K562 (cell line): ENCODE measurements around the gene TUT1. TPM values are rescaled to one million over a fixed set of nuclear protein-coding genes. Genes with fewer than 3 reads are reported as not detected.

ENCODE experiments used
- DIDO1 ChIP-seq: fragments of 450-650 bp; IDR thresholded peaks from 2 replicates; pipeline ENCODE4 v1.6.1; 2016; ENCODE audit warnings: low read depth, missing biosample characterization, missing genetic modification characterization
- FOXJ3 ChIP-seq: sonication (generic); formaldehyde crosslinking; IDR thresholded peaks from 2 replicates; pipeline ENCODE4 v1.4.0; 2020; ENCODE audit warnings: mild to moderate bottlenecking, missing genetic modification reagents
- FOXK1 ChIP-seq: sonication (generic); formaldehyde crosslinking; IDR thresholded peaks from 2 replicates; pipeline ENCODE4 v1.8.0; 2022; ENCODE audit warnings: missing genetic modification reagents, mild to moderate bottlenecking, borderline replicate concordance
- GATA2 ChIP-seq: sonication (generic); formaldehyde crosslinking; IDR thresholded peaks from 2 replicates; pipeline ENCODE4 v1.4.0; 2020; ENCODE audit warnings: mild to moderate bottlenecking, missing genetic modification reagents
- KDM4B ChIP-seq, 2 experiments: fragments of 450-650 bp in 1 of 2; sonication (generic) in 1 of 2; IDR thresholded peaks; 2 replicates each; pipeline ENCODE4 v1.6.1; 2016 to 2017; ENCODE audit warnings: borderline replicate concordance in 2 of 2, antibody characterized with exemption in 1 of 2, low read depth in 1 of 2, mild to moderate bottlenecking in 1 of 2
- NFIX ChIP-seq: fragments of 250-450 bp; sonication (Bioruptor Pico); IDR thresholded peaks from 2 replicates; pipeline ENCODE4 v1.4.0; 2020; ENCODE audit warnings: low read depth, mild to moderate bottlenecking, moderate library complexity
- NRF1 ChIP-seq, 2 experiments: fragments of 450-650 bp; IDR thresholded peaks in 1 of 2; conservative IDR thresholded peaks in 1 of 2; 2 replicates each; pipeline ENCODE4 v1.6.1; 2014; ENCODE audit warnings: mild to moderate bottlenecking in 2 of 2
- PCBP2 ChIP-seq: fragments of 200-400 bp; formaldehyde crosslinking; IDR thresholded peaks from 2 replicates; pipeline ENCODE4 v1.6.1; 2018; ENCODE audit warnings: low read length, low read depth, mild to moderate bottlenecking, moderate library complexity; ENCODE audit not compliant: poor library complexity, severe bottlenecking
- SRSF7 ChIP-seq: fragments of 200-400 bp; formaldehyde crosslinking; optimal IDR thresholded peaks from 2 replicates; pipeline ENCODE3; 2017; ENCODE audit warnings: mild to moderate bottlenecking, low read depth, low read length
- STAG1 ChIP-seq: sonication (generic); formaldehyde crosslinking; IDR thresholded peaks from 2 replicates; pipeline ENCODE4 v1.5.0; 2020; ENCODE audit warnings: missing genetic modification reagents, borderline replicate concordance
- U2AF1 ChIP-seq: fragments of 200-400 bp; formaldehyde crosslinking; optimal IDR thresholded peaks from 2 replicates; pipeline ENCODE3; 2017; ENCODE audit warnings: mild to moderate bottlenecking, low read depth, low read length, moderate library complexity
- ZKSCAN1 ChIP-seq: fragments of 150-350 bp; IDR thresholded peaks from 2 replicates; pipeline ENCODE4 v1.6.1; 2016; ENCODE audit warnings: low read depth, low read length
- ZNF41 ChIP-seq: fragments of 250-450 bp; sonication (Bioruptor Pico); conservative IDR thresholded peaks from 2 replicates; pipeline ENCODE4 v1.4.0; 2020; ENCODE audit warnings: mild to moderate bottlenecking
- ZNF561 ChIP-seq: fragments of 450-650 bp; formaldehyde crosslinking; conservative IDR thresholded peaks from 2 replicates; pipeline ENCODE4 v1.4.0; 2020; ENCODE audit warnings: mild to moderate bottlenecking, moderate library complexity
- ZNF77 ChIP-seq: fragments of 250-450 bp; sonication (Bioruptor Pico); IDR thresholded peaks from 2 replicates; pipeline ENCODE4 v1.5.0; 2020
- polyA plus RNA-seq, 8 experiments: library from polyadenylated mRNA; depleted of rRNA in 4 of 8; stranded (reverse) in 5 of 8; unstranded in 3 of 8; fragments of >200 nt; fragmentation: Nextera tagmentation in 2 of 8; fragmentation: Illumina TruSeq in 1 of 8; extraction: Ambion mirVana in 2 of 8; extraction: Trizol in 1 of 8; gene quantifications; 2 replicates each; pipeline versions ENCODE4 v1.2.1 to v1.2.3, GENCODE V29; 2011 to 2014; ENCODE audit warnings: inconsistent platforms in 1 of 8, missing spikeins in 1 of 8
- total RNA-seq, 7 experiments: library from RNA; depleted of rRNA in 6 of 7; stranded (reverse); fragments of >200 nt in 6 of 7; fragmentation: Illumina TruSeq in 2 of 7; extraction: Trizol in 2 of 7; gene quantifications; 2 replicates each; pipeline versions ENCODE4 v1.2.1 to v1.2.3, GENCODE V29; 2011 to 2021; ENCODE audit warnings: low replicate concordance in 1 of 7
- TF ChIP-seq, protein P1 (sequence below): fragments of 450-650 bp; IDR thresholded peaks from 2 replicates; pipeline ENCODE4 v1.6.1; 2016; ENCODE audit warnings: low read depth
- TF ChIP-seq, protein P2 (sequence below): fragments of 250-450 bp; sonication (Bioruptor Pico); IDR thresholded peaks from 2 replicates; pipeline ENCODE4 v1.8.0; 2021; ENCODE audit warnings: mild to moderate bottlenecking, moderate library complexity
- TF ChIP-seq, protein P3 (sequence below): fragments of 450-650 bp; formaldehyde crosslinking; IDR thresholded peaks from 2 replicates; pipeline ENCODE4 v1.4.0; 2020; ENCODE audit warnings: mild to moderate bottlenecking, mixed read lengths

Gene TUT1
- total and polyA plus RNA-seq, 9 of the 15 experiments (the other 6 are each of a cell fraction or from before 2014, with no cell fraction given): 0.66 to 44.3 (median 15.7) TPM

DNA sequence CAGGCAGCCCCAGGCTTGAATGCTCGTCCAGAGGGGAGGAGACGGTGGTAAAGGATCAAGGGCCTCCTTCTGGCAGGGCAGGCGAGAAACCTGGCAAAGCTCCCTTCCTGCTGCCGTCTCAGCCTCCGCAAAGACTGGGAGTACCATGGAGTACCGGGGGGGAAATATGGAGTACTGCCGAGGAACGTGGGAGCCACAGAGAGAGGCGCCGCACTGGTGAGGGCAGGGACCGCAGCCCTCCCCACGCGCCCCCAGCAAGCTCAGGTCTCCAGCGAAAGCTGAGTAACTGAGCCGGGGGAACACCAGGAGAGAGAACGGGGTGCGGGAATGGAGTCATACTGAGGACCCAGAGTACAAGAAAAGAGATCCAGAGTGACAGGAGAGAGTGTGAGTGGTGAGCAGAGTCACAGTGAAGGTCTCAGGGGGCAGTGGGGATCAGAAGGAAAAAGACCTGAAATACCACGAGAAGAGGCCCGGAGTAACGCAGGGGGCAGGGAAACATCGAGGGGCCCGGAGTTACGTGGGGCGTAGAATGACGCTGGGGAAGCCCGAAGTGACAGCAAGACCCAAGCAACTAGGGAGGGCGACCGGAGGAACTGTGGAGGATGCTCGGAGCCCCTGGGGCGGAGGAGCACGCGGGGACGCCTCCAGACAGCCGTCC is 20.5 kb upstream of the TUT1 start (continued):
- TF ChIP-seq, protein P1, sequence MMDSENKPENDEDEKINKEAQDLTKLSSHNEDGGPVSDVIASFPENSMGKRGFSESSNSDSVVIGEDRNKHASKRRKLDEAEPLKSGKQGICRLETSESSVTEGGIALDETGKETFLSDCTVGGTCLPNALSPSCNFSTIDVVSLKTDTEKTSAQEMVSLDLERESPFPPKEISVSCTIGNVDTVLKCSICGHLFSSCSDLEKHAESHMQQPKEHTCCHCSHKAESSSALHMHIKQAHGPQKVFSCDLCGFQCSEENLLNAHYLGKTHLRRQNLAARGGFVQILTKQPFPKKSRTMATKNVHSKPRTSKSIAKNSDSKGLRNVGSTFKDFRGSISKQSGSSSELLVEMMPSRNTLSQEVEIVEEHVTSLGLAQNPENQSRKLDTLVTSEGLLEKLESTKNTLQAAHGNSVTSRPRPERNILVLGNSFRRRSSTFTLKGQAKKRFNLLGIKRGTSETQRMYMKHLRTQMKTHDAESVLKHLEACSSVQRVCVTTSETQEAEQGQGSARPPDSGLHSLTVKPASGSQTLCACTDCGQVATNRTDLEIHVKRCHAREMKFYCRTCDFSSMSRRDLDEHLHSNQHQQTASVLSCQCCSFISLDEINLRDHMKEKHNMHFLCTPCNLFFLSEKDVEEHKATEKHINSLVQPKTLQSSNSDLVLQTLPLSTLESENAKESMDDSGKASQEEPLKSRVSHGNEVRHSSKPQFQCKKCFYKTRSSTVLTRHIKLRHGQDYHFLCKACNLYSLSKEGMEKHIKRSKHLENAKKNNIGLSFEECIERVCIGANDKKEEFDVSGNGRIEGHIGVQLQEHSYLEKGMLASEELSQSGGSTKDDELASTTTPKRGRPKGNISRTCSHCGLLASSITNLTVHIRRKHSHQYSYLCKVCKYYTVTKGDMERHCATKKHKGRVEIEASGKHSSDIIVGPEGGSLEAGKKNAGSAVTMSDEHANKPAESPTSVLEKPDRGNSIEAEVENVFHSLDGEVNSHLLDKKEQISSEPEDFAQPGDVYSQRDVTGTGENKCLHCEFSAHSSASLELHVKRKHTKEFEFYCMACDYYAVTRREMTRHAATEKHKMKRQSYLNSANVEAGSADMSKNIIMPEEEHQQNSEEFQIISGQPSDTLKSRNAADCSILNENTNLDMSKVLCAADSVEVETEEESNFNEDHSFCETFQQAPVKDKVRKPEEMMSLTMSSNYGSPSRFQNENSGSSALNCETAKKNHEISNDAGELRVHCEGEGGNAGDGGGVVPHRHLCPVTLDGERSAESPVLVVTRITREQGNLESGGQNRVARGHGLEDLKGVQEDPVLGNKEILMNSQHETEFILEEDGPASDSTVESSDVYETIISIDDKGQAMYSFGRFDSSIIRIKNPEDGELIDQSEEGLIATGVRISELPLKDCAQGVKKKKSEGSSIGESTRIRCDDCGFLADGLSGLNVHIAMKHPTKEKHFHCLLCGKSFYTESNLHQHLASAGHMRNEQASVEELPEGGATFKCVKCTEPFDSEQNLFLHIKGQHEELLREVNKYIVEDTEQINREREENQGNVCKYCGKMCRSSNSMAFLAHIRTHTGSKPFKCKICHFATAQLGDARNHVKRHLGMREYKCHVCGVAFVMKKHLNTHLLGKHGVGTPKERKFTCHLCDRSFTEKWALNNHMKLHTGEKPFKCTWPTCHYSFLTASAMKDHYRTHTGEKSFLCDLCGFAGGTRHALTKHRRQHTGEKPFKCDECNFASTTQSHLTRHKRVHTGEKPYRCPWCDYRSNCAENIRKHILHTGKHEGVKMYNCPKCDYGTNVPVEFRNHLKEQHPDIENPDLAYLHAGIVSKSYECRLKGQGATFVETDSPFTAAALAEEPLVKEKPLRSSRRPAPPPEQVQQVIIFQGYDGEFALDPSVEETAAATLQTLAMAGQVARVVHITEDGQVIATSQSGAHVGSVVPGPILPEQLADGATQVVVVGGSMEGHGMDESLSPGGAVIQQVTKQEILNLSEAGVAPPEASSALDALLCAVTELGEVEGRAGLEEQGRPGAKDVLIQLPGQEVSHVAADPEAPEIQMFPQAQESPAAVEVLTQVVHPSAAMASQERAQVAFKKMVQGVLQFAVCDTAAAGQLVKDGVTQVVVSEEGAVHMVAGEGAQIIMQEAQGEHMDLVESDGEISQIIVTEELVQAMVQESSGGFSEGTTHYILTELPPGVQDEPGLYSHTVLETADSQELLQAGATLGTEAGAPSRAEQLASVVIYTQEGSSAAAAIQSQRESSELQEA: no peak
- no peak for TF ChIP-seq KDM4B (IDR thresholded peaks at IDR 0.05; ENCODE audit: borderline replicate concordance in 2 of 2, low read depth in 1 of 2)
- TF ChIP-seq PCBP2: no peak
- TF ChIP-seq ZKSCAN1: no peak
- TF ChIP-seq NFIX (CRISPR knock-in tag): no peak
- TF ChIP-seq GATA2 (CRISPR knock-in tag): no peak
- no peak for TF ChIP-seq ZNF561 (CRISPR knock-in tag)
- TF ChIP-seq NRF1 (conservative IDR thresholded peaks at IDR 0.05 in 1 of 2, IDR thresholded peaks at IDR 0.05 in 1 of 2): no peak
- no peak for TF ChIP-seq FOXJ3 (CRISPR knock-in tag)
- TF ChIP-seq U2AF1: no peak
- TF ChIP-seq ZNF41 (CRISPR knock-in tag): no peak
- no peak for TF ChIP-seq DIDO1 (tag)
- TF ChIP-seq, protein P2, sequence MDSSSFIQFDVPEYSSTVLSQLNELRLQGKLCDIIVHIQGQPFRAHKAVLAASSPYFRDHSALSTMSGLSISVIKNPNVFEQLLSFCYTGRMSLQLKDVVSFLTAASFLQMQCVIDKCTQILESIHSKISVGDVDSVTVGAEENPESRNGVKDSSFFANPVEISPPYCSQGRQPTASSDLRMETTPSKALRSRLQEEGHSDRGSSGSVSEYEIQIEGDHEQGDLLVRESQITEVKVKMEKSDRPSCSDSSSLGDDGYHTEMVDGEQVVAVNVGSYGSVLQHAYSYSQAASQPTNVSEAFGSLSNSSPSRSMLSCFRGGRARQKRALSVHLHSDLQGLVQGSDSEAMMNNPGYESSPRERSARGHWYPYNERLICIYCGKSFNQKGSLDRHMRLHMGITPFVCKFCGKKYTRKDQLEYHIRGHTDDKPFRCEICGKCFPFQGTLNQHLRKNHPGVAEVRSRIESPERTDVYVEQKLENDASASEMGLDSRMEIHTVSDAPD (CRISPR knock-in tag): no peak
- no peak for TF ChIP-seq SRSF7
- no peak for TF ChIP-seq FOXK1 (CRISPR knock-in tag)
- TF ChIP-seq, protein P3, sequence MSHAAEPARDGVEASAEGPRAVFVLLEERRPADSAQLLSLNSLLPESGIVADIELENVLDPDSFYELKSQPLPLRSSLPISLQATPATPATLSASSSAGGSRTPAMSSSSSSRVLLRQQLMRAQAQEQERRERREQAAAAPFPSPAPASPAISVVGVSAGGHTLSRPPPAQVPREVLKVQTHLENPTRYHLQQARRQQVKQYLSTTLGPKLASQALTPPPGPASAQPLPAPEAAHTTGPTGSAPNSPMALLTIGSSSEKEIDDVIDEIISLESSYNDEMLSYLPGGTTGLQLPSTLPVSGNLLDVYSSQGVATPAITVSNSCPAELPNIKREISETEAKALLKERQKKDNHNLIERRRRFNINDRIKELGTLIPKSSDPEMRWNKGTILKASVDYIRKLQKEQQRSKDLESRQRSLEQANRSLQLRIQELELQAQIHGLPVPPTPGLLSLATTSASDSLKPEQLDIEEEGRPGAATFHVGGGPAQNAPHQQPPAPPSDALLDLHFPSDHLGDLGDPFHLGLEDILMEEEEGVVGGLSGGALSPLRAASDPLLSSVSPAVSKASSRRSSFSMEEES (CRISPR knock-in tag): no peak
- no peak for TF ChIP-seq STAG1
- no peak for TF ChIP-seq ZNF77 (CRISPR knock-in tag)
